Stimulated activated CD8-positive, alpha-beta memory T cell treated with anti-CD3 and anti-CD28 coated beads, Interleukin-12 subunit alpha, Interleukin-12 subunit beta, amount 100 ng/mL, for 24 hours (primary cell): ENCODE results near the gene CERK.

Experiments
- DNase-seq: peaks from one replicate; pipeline ENCODE4 v3.0.0-alpha.2; 2020; ENCODE audit errors: extremely low read depth

The CERK gene

GRCh38 chr22:46662226-46662625 lies 75.8 kb downstream of the CERK start:
- no peak for DNase-seq

- no peak for DNase-seq
Measured at GRCh38 chr22:46661221-46661851, 76.7 kb downstream of the CERK start.

DNA sequence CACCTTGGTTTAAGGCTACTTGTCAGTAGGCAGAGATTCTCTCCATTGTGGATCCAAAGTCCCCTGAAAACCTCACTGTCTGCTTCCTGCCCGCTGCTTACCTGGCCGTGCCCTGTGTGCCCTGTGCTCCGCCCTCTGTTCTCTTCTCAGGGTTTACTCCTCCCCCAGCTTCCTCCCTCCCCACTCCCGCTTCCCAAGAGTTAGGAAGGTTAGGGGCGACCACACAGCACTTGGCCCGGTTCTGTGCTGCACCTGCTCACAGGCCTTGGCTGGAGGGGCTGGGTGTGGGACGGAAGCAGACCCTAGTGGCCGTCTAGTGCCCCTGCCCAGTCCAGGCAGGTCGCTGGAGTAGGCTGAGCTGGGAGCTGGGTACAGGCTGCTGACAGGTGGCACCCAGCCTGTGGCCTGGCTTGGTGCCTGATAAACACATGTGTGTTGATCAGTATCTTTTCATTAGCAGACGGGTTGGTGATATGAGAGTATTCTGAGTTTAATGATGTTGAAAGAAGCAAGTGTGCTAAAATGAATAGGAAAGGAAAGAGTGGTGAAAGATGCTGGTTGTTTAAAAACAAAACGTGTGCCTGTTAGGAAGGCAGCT lies 77.3 kb downstream of the CERK start:
- DNase-seq: no peak

DNA sequence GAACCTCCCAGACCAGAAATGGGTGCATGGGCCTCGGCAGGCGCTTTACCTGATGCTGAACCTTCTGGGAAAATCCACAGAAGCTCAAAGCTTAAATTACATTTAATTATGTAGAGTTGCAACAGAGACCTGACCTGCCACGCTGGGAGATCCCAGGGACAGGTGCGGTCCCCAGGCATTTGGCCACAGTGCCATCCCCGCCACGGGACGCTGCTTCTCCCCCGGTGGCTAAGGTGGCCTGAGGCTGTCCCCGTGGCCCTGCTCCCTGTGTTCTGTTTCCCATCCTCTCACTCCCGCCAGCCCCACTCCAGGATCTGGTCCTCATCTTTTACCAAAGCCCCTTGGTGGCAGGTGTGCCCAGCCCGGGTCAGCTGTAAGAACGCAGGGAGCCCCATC lies 78.3 kb downstream of the CERK start:
- no peak for DNase-seq

DNA sequence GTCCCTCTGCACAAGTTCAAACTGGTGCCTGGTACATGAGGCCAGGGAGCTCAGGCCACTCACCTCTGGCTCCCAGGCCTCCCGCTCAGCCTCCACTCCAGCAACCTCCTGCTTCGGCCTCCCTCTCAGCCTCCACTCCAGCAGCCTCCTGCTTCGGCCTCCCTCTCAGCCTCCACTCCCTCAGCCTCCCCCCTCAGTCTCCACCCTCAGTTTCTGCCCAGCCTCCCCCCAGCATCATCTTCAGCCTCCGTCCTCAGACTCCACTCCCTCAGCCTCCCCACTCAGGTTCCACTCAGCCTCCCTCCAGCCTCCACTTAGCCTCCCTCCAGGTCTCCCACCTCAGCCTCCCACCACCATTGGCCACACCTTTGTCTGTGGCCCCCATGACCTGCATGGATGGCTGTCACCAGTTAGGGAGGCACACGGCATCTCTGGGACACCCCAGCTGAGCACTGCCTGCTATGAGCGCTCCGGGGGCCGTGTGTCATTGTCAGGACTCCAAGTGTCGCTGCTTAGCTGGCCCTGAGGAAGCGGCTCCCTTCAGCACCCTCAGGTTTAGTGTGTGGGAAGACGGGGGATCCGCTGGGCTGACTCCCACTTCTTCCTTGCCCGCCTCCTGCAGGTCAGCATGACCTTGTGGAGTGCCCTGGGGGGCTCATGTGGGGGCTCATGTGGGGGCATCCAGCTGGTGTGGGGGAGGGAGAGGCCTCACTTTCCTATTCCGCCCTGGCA lies 78.8 kb downstream of the CERK start:
- DNase-seq: no peak

DNA sequence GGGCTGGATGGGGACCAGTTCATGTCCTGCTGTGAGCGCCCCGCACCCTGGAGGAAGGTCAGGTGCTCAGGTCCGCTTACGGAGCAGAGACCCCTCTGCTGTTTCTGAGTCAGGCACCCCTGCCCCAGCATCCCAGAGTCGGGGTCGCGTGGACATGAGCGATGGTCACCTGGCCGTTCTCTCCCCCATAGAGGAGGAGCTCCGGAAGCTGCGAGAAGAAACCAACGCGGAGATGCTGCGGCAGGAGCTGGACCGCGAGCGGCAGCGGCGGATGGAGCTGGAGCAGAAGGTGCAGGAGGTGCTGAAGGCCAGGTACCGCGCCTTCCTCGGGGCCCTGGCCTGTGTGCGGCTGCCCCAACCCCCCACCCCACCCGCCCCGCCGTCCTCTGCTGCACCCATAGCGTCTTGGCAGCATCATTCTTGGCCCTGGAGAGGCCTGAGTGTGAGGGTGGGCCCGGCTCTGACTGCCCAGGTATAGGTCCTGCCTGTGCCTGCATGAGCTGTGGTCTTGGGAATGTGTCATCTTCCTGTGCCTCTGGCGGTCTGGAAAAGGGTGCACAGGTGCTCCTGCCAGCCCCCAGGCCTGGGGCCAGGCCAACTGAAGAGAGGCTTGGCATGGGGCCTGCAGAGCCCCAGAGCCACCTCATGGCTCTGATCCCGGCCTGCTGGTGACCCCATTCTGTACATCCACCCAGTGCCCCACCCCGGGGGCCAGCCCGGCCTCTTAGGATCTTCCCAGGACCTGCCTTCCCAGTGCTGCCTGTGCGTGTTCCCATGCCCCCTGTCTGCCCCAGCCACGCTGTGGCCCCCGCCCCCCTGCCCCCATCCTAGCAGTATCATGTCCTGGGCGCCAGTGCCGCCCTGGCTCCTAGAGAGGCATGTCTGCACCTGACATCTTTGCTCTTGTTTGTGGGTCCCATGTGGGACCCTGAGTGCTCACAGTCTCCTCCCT lies 79.8 kb downstream of the CERK start:
- DNase-seq: no peak

DNA sequence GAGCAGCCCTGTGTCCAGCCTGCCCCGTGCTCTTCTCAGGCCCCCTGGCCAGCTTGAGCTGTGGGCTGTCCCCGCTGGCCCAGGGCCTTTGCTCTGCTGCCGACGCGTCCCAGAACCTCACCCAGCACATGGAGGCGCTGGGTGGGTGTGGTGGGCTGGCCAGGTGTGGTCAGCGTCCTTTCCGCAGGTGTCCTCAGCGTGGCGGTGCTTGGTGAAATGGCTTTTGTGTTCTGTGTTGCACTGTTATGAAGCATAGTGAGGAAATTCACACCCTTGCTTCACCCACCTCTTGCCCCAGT lies 80.4 kb downstream of the CERK start:
- no peak for DNase-seq

DNA sequence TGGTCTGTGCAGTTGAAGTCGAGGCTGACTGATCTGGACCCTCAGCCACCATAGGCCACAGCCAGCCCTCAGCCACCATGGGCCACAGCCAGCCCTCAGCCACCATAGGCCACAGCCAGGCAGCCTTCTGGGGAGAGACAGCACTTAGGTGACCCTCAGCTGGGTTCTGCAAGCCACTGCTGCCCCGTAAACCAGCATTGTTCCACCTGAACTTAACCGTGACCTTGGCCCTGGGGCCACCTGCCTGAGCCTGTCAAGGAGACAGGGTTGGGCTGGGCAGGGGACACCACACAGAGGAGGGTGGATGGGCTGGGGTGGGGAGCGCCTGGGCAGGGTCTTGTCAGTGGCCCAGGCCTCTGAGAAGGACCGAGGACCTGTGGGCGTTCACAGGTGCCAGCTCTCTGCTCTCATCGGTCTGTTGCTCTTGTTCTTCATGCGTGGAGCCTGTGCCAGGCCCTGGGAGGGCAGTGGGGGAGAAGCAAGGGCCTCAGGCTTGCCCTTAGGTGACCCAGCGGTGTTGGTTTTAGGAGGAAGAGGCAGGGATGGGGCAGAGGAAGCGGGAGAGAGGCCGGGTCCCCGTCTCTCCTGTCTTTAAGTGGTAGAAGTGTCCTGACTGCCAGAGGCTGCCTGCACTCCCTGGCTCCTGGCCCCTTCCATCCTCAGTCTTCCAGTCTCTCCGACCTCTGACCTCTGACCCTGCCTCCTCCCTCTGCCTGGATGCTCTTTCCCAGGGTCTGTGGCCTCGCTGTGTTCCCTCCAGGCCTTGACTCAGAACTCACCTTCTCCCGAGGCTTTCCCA lies 81.0 kb downstream of the CERK start:
- DNase-seq: no peak

DNA sequence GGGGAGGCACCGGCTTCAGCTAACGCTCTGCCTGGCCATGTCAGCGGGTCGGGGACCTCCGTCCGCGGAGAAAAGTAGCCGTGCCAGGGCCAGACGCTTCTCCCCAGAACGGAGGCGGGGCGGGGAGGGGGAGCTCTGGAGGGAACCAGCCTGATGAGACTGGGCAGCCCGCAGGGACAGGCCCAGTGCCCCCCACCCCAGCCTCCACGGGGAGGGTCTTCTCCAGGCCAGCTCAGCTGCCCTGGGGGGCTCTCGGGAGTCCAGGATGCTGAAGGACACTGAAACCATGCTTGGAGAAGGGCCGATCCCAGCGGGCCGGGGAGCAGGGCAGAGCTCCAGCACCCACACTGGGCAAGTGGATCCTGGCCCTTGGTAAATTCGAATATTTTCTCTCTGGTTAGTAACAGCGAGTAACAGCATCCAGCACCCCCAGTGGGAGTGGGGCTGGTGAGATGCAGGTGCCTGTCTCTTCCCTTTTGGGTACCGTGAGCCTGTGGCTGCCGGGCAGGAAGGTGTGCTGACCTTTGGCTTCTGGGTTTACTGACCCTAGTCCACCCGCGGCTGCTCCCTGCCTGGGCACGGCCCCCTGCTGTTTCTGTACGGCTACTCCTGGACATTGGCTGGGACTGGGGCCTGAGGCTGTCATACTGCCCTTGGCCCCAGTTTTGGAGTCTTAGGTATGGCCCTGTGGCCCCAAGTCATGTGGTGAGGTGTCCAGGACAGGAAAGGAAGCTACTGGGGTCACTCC lies 82.0 kb downstream of the CERK start:
- no peak for DNase-seq

- no peak for DNase-seq
Measured at GRCh38 chr22:46654927-46655595, 83.0 kb downstream of the CERK start.

- DNase-seq: no peak
Measured at GRCh38 chr22:46654426-46654825, 83.6 kb downstream of the CERK start.

DNA sequence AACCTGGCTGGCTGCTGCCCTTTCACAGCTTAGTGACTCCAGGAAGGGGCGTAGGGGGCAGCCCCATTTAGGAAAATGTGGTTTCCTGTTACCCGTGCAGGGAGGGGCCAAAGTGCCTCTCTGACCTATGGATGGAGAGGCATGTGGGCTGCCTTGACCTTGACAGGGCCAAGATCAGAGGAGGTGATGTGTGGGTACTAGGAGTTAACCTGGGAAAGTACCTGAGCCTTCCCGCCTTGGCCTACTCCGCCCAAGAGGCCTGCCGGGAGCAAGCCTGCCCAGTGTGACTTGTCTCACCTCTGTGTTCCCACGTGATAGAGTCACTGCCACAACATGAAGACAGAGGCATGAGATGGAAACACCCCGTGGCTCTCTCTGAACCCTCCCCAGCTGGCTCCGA lies 84.5 kb downstream of the CERK start:
- no peak for DNase-seq

- DNase-seq: no peak
Measured at GRCh38 chr22:46652847-46653331, 85.2 kb downstream of the CERK start.

GRCh38 chr22:46652081-46652846 lies 85.8 kb downstream of the CERK start:
- no peak for DNase-seq

DNA sequence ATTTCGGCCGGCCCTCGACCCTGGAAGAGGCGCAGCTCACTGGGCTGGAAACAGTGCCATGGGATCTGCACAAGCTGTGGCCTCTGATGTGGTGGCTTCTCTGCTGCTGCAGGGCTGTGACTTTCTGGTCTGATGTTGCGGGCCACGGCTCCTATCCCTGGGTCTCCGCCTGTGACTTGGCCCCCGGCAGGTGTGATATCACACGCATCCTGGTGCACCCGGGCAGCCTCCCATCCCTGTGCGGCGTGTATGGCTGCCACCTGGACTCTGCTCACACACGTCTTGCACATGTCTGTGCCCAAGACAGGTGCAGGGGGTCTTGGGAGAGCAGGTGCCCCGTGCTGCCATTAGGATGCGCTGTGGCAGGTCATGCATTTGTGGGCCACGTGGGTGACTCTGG lies 86.7 kb downstream of the CERK start:
- DNase-seq: no peak

DNA sequence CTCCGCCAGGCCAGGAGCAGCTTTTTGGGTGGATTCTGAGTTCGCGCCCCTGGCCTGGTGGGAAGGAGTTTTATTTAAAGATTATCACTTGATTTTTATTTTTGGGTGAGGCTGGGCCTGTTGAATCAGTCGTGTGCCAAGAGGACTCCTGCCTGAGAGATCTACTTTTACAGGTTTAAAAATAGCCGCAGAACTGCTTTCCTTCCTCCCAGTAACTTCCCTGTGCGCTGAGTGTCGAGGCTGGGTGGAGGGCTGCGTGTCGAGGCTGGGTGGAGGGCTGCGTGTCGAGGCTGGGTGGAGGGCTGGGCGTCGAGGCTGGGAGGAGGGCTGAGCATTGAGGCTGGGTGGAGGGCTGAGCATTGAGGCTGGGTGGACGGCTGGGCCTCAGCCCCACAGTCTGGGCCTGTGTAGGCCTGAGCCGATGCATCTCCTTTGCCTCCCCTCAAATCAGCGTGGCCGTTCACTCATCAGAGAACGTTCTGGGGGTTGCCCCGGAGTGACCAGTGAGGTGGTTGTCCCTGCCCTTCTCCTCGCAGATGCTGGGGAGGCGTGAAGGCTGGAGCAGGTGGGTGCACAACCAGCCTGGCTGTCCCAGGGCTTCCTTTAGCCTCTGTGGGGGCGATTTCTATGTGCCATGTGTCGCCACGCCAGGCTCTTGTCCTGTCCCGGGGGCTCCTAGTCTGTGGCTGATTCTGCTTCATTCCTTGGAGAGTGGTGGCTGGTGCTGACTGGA lies 87.8 kb downstream of the CERK start:
- no peak for DNase-seq

- DNase-seq: no peak
Measured at GRCh38 chr22:46649141-46650077, 88.6 kb downstream of the CERK start.
